ENCODE results near the gene TTC33. TPM values are rescaled to one million over a fixed set of nuclear protein-coding genes. Genes with fewer than 3 reads are reported as not detected.

The TTC33 gene
- total and polyA plus RNA-seq, 2 of the 13 experiments (the other 11 are each of a cell fraction or from before 2014, with no cell fraction given) = 4.5 to 20.0 TPM

GRCh38 chr5:40571729-40572128 is 184.0 kb downstream of the TTC33 start:
- H3K4me1 ChIP-seq (ENCODE audit: insufficient read depth, low read length) = no peaks in the 10 kb centered on the region
- in situ Hi-C loops (cut with HindIII; ENCODE audit: extremely low pct_ligation_motif_present, low pct_unique_long_range_greater_than_20kb) (no loop called here), intact Hi-C loops (cut with micrococcal nuclease; ENCODE audit: unreplicated experiment) (no loop called here)
- ChIA-PET CTCF (ENCODE audit: low intra/inter-chr PET ratio, low total read pairs) (no interaction called here), POLR2A (no interaction called here)
- no peaks in the 10 kb centered on the region for H3K9me3 ChIP-seq (ENCODE audit: low read length)
- no peaks in the 10 kb centered on the region for H4K20me1 ChIP-seq (ENCODE audit: insufficient read depth, low read length)
- H2AFZ ChIP-seq (ENCODE audit: low read length) = no peak overlapping the region
- BruUV-seq (replicated peaks) = no TSS peak
- H3K9ac ChIP-seq (ENCODE audit: insufficient read depth, low read depth, low read length) = no peak overlapping the region
- H3K36me3 ChIP-seq (replicated peaks in 1 of 2; ENCODE audit: control insufficient read depth in 1 of 2, insufficient read depth in 2 of 2, low read length in 2 of 2) = no peaks in the 10 kb centered on the region
- H3K4me3 ChIP-seq (replicated peaks in 1 of 3; ENCODE audit: insufficient read depth in 1 of 3, low read depth in 2 of 3, low read length in 3 of 3) = no peak overlapping the region
- ATAC-seq = no peak
- DNase-seq (ENCODE audit: low spot score) = no peak
- 25% methylated on average over 2 of the region's 2 CpGs for WGBS (ENCODE audit: low lambda C conversion rate)
- no peak for TF ChIP-seq HDAC1 (CRISPR knock-in tag; IDR thresholded peaks at IDR 0.05)
- TF ChIP-seq HOXA5 (CRISPR knock-in tag; IDR thresholded peaks at IDR 0.05) = no peak
- no peak for TF ChIP-seq KAT7 (CRISPR knock-in tag; IDR thresholded peaks at IDR 0.05; ENCODE audit: borderline replicate concordance)
- no peak for TF ChIP-seq ZNF589 (CRISPR knock-in tag; conservative IDR thresholded peaks at IDR 0.05)
- TF ChIP-seq SP2 (CRISPR knock-in tag; IDR thresholded peaks at IDR 0.05) = no peak
- no peak for TF ChIP-seq ZNF563 (CRISPR knock-in tag; IDR thresholded peaks at IDR 0.05)
- no peak for TF ChIP-seq ZNF768 (CRISPR knock-in tag; IDR thresholded peaks at IDR 0.05)
- TF ChIP-seq RFXANK (CRISPR knock-in tag; IDR thresholded peaks at IDR 0.05) = no peak
- no peak for TF ChIP-seq ELF4 (CRISPR knock-in tag; IDR thresholded peaks at IDR 0.05; ENCODE audit: borderline replicate concordance)
- no peak for TF ChIP-seq PBX2 (CRISPR knock-in tag; IDR thresholded peaks at IDR 0.05)
- H3K27ac ChIP-seq (ENCODE audit: extremely low read length, insufficient read depth, low read length) = no peak overlapping the region
- H3K79me2 ChIP-seq (ENCODE audit: insufficient read depth, low read length) = no peaks in the 10 kb centered on the region
- FAIRE-seq = no peak
- no peaks in the 10 kb centered on the region for H3K27me3 ChIP-seq (ENCODE audit: control insufficient read depth in 1 of 2, insufficient read depth in 2 of 2, low read length in 2 of 2)
- H3K4me2 ChIP-seq (ENCODE audit: low read depth, low read length) = no peak overlapping the region
